ENCODE results near the gene PAX5. TPM values are rescaled to one million over a fixed set of nuclear protein-coding genes. Genes with fewer than 3 reads are reported as not detected.

Gene PAX5
- total RNA-seq, 1 donor from 2014 or later, result 0.12 TPM

DNA sequence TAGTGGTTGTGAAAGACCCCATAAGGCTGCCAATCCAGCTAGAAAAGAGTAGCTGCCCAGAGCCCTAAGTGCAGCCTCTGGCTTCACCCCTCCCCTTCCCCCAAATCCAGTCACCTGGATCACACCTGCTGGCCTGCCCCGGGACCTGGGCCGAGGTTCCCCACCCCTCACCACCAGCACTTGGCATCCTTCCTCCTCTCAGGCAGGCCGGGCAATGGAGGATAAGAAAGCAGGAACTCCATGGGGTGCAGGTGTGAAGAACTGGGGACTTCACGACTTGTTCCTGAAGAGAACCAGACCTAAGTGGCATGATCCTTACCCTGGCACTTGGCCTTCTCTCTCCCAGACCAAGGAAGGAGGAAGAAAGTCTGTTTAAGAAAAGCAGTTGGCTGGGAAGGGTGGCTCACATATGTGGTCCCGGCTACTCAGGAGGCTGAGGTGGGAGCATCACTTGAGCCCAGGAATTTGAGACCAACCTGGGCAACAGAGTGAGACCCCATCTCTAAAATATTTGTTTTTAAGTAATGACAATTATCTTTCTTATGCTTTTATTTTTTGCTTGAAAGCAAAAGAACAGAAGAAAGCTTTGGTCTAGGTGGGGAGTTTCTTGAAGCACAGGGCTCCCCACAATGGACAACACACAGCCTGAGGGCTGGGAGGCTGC, 131.1 kb downstream of the PAX5 start:
- DNase-seq (ENCODE audit: low spot score), result no peak

DNA sequence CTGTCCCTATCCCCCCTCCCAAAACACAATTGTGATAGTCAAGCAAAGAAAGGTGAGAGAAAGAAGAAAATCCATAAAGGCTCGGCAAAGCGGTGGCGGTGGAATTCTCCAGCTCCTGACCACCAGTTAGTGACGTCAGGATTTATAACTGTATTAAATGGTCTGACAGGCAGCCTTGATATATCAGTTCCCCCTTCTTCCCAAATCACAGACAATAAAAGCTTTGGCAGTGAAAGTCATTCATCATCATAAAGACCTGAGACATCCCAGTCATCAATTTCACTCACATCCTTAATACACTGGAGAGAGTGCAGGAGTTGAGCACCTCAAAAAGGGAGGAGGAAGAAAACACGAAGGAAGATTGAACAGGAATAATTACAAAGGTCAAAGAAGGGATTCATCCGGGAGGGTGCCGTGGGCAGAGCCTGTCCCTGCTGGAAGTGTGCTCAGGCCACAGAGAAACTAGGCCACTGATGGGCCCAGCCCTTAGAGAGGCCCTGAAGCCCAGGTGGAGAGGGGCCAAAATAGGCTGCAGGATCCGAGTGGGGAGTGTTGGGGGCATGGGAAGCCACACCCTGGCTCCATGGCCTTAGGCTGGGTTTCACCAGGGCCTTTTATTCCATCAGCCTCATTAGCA, 131.9 kb downstream of the PAX5 start:
- no peak for DNase-seq (ENCODE audit: low spot score)

DNA sequence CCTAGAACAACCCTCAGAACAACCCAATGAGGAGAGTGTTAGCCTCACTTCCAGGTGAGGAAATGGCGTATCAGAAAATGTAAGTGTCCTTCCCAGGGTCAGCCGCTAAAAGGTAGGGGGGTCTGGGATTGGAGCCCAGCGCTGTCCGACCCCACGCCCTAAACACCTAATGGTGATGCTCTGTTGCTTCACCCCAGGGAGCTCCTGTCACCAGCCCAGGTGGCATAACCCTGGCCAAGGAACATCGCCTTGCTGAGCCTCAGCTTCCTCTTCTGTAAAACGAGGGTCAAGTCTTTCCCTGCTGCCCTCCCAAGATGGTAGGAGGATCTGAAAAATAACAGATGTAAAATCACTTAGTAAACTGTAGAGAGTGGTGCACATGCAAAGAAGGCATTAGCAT, 132.5 kb downstream of the PAX5 start:
- no peak for DNase-seq (ENCODE audit: low spot score)

DNA sequence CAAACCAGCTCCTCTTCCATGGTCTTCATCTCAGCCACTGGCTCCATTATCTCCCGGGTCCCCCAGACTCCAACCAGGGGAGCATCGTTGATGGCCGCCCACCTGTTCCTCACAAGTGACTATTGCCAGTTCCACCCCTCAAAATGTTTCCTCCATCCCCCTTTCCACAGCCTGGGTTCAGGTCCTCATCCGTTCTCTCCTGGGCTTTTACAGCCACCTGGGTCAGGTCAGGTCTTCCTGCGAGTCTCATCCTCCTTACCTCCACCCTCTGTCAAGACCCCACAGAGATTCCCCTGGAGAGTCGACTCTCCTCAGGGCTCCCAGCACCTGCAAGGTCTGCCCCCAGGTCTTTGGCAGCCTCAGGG, 133.2 kb downstream of the PAX5 start:
- no peak for DNase-seq (ENCODE audit: low spot score)

DNA sequence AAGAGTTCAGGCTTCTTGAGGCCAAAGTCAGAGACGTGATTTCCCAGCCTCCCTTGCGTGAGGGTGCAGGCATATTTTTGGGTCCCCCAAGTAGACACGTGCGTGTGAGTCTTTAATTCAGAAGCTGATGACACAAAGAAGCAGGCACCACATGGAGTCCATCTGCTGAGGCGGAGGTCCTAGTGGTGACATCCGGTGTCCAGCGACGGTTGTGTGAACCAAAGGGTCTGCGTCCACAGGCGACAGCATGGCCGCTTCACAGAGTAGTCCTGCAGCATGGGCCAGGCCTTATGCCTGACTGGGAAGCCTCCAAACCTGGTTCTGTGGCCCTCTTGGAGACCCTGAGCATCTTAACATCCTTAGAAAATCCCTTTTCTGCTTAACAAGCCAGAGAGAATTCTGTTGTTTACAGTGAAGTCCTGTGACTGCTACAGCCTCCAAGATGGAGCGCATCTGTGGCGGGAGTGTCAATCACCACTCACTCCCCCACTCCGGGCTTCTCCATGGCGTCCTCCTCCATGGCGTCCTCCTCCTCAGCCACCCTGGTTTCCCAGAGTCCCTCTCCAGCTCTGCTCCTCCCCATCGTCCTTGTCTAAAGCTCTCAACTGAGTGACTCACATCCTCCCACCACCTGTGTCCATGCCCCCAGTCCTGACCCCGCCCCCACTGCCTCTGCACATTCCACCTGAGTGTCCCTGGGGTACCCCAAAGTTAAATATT, 133.8 kb downstream of the PAX5 start:
- no peak for DNase-seq (ENCODE audit: low spot score)

DNA sequence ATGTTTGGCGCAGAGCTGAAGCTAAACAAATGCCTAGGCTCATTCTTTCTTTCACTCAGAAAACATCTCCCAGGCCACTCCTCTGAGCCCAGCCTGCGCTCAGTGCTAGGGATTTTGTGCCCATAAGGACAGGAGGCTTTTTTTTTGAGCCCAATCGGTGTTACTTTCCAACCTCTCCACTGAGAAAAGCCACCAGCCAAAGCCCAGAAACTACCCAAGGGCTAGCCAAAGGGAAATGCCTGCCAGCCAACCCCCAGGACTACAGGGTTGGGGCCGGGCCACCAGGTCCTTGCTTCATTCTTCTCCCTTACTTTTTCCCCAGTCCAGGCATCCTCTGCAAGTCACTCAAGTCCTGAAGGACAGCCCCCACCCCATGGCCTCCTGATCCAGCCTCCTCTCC, 134.7 kb downstream of the PAX5 start:
- DNase-seq (ENCODE audit: low spot score), result no peak

DNA sequence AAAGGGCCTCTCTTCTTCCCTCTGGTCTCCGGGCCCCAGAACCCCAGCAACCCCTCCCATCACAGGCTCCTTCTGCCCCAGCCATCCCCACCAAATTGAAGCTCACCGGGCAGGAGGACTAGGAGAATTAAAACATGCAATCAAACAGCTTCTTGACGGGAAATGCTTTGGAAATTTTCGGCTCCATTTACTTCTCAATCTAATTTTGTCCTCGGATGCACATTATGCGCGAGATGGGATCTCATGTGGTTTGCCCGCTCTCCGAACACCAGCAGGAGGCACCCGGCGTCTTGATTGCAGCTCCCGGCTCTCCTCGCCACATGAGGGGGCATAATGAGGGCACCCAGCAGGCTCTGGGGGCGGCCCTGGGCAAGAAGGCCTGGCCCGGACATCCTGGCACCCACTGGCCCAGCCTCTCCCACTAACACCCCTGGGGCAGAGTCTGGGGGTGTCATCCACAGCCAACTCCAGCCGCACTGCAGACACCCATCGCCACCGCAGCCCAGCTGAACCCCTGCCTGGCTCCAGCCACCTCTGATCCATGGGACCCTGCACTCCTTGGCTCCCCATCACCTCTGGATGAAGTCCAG, 135.5 kb downstream of the PAX5 start:
- no peak for DNase-seq (ENCODE audit: low spot score)

DNA sequence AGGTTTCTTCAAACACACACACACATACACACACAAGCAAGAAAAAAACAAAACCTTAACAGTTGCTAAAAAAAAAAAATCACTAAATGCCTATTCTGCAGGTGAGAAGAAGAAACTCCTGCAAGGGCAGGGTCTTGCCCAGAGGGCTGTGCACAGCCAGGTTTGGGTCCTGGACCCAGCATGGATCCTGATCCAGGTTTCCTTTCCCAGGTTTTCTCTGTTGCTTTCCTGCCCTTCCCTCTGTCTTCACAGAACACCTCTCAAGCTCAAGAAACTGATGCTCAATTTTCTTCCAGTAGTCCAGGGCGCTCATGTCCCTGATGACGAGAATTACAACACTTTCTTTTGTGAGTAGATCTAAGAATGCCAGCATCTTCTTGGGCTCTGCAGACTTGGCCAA, 136.6 kb downstream of the PAX5 start:
- DNase-seq (ENCODE audit: low spot score), result no peak

DNA sequence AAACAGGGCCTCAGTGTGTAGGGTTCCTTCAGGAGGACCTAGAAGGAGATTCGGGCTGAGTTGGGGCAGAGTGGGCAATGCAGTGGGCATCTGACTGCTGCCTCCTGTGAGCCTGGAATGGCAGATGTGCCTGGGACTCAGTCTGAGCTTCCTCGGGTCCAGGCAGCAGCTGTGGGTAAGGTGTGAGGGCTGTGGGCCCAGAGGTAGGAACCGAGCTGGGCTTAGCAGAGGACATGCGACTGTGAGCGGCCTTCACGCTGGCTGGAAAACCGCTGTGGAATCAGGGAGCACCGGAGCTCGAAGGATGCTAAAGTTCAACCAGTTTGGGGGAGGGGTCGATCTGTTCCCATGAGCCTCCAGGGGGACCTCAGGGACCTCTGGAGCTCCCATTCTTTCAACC, 137.0 kb downstream of the PAX5 start:
- no peak for DNase-seq (ENCODE audit: low spot score)

DNA sequence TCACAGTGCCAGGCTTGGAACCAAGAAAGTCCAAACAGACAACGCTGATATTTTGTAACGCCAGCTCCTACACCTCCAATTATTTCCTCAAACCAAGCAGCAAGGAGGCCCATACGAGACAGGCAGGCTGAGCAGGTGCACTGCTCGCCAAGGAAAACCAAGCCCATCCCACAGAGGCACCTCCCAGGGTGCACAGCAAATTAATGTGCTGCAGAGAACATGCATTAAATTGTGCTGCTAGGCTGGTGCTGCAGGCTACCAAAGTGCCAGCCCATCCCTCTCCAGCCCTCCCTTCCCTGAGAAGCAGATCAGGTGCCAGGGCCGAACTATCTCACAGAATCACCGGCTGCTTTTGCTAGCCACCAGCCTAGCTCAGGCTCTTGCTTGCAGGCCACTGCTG, 137.8 kb downstream of the PAX5 start:
- no peak for DNase-seq (ENCODE audit: low spot score)

DNA sequence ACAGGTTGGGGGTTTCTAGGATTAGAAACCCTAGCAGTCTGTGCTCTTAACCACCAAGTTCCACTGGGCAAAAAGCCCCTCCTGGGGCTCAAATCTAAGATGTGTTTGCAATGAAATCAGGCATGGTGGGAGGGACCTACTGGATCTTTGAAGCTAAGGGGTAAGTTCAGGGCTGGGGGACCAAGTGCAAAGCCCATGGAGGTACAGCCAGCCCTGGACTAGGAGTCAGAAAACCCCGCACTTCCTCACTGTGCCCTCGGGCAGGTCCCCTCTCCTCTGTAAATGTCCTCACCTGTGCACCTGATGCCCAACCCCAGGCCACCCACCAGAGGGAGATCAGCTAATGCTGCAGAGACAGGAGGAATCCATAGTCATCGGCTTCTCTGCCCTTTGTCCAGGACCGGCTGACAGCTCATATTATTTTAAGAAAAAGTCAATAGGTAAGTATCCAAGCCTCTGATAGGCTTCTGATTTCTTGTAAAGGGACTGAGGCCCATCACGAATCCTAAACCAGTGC, 138.3 kb downstream of the PAX5 start:
- no peak for DNase-seq (ENCODE audit: low spot score)

DNA sequence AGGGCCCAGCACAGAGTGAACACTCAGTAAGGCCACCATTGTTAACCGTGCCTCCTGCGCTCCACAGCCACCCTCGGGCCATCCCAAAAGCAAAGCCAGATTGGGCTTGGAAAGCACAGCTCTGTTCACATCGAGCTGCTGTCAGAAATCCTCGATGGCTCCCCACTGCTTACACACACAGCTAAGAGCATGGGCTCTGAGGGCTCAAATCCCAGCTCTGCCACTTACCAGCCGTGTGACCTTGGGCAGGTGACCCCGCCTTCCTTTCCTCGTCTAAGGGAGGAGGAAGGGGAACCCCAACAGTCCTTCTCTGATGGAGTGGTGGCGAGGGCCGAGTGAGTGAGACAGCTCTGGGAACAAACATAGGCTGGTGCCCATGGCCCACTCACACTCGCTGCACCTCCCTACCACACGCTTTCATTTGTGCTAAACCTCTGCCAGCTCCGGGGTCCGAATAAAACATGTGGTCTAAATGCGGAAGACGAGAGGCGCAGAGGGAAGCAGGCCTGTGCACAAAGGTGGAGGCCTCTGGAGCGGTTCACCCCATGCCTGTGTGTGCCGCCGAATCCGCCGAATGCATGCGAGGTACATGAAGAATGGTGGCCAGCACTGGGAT, 139.3 kb downstream of the PAX5 start:
- DNase-seq (ENCODE audit: low spot score), result no peak

DNA sequence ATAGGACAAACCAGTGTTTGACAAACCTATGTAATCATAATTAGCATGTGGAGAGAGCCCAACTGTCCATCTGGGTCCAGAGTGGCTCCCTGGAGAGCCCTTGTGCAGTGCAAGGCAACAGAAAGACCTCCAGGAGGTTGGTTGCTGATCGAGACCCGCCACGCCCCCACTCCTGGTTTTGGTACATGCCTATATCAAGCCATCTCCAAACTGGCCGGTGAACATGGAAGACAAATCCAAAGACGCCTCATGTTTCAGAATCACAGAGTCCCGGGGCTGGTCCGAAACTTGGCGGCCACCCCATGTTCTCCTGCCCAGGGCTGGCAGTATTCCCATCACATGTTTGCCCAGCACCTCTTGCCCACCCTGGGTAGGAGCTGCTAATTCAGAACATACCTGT, 140.2 kb downstream of the PAX5 start:
- DNase-seq (ENCODE audit: low spot score), result no peak

DNA sequence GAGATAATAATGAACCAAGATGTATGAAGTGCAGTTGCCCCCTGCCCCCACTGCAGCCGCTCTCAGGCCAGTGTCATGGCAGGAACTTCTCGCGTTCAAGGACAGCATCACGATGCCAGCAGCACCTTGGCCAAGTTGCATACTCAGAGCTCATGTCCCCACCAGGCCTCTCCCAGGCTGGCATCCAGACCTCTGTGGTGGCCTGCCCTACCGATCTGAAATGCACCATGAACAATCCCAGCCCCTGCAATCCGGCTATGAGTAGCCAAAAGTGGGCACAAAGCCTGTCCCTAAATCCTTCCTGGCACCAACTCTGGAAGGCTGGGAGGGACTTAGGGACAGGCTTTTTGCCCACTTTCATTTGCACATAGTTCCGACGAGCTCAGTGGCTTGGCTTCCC, 140.9 kb downstream of the PAX5 start:
- DNase-seq (ENCODE audit: low spot score), result no peak

DNA sequence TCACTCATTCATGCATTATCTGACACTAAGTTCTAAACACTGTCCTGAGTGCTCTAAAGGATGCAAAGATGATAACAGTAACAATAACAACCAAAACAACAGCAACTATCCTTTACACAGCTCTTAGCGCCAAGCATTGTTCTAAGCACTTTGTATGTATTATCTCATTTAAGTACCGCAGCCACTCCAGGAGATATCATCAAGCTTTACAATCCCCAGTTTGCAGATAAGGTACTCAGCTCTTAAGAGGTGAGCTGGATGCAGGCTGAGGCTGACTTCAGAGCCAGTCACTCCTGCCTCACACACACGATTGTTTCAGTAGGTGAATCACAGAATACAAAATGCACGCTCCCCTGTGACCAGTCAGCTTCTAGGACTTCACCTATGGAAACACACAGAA, 141.8 kb downstream of the PAX5 start:
- DNase-seq (ENCODE audit: low spot score), result no peak

DNA sequence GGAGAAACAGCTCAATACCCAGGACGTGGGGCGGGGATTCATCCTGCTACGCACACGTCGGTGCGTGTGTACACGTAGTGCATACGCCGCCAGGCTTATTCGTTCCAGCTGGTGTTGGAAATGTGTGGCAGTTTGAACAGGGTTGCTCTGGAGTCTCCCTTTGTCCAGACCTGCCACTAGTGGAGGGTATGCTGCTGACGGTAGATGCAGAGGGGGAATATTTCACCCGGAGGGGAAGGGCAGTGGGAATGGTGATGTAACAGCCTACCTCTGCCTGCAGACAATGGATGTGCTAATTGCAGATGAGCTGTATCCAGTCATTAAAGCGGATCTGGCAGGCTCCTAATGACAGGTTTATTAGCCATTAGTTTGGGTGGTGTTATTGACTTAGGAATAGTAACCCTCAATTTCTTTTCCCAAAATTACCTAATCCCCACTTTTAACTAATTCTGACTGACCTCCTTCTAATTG, 142.7 kb downstream of the PAX5 start:
- no peak for DNase-seq (ENCODE audit: low spot score)

DNA sequence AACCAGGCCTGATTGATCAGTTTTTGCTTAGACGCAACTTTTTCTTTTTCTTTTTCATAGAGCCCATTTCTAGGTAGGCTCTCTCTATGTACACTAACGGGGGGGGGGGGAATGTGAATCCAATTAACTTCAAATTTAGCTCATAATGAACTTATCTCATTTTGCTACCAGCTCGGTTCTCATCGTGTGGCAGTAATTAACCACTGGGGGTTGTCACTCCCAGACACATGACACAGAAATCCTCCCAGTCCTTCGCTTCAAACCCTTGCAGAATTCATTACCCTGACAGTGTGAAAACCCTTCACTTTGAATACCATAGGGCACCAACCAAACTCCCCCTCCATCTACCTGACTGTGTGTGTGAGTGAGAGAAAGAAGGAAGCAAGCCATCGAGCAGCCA, 144.2 kb downstream of the PAX5 start:
- DNase-seq (ENCODE audit: low spot score), result no peak

DNA sequence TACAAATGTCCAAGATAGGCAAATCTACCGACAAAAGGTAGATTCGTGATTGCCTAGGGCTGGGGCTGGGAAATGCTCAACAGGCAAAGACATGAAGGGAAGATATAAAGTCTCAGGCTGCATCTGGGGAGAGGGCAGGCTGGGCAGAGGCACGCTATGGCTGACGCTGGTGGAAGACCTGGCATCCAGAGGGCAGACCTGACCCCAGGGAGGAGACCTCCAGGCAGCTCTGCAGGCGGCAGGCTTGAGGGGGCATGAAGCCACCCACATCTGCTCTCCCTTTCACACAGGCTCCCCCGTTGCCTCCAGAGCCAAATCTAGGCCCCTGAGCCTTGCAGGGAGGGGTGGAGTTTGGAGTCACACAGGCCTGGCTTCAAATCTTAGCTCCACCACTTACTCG, 145.5 kb downstream of the PAX5 start:
- no peak for DNase-seq (ENCODE audit: low spot score)

DNA sequence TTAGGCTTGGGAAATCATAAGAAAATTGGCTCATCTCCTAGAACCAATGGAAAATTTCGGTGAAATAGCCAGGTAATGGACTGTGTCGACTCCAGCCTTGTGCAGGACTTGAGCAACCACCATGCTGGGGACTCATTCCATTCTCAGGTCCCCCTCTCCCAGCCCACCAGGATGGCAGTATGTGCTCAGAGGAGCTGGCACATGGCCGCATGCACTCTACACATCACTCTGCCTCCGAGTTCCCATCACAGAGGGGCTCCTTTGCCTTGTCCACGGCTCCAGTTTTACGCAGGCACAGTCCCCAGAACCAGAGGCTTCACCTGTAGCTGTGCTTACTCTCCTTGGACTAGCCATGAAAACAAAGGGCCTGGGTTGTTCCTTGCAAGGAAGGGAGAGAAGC, 149.3 kb downstream of the PAX5 start:
- DNase-seq (ENCODE audit: low spot score), result no peak

DNA sequence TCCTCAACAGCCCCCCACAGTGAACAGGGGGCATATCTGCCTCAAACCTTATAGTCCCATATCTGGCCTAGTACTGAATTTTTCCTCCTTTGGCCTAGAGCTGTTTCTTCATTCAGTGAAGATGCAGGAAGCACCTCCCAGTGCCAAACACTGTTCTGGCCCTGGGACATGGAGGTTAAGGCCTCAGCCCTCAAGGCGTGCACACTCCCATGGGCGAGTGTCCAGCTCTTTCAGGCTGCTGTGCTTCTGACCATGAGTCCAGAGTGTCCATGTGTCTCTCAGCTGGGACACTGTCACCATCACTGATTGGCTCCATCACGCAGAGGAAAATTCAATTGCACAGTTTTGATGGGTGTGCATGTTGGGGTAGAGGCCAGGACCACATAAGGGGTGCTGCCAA, 151.5 kb downstream of the PAX5 start:
- DNase-seq (ENCODE audit: low spot score), result no peak

DNA sequence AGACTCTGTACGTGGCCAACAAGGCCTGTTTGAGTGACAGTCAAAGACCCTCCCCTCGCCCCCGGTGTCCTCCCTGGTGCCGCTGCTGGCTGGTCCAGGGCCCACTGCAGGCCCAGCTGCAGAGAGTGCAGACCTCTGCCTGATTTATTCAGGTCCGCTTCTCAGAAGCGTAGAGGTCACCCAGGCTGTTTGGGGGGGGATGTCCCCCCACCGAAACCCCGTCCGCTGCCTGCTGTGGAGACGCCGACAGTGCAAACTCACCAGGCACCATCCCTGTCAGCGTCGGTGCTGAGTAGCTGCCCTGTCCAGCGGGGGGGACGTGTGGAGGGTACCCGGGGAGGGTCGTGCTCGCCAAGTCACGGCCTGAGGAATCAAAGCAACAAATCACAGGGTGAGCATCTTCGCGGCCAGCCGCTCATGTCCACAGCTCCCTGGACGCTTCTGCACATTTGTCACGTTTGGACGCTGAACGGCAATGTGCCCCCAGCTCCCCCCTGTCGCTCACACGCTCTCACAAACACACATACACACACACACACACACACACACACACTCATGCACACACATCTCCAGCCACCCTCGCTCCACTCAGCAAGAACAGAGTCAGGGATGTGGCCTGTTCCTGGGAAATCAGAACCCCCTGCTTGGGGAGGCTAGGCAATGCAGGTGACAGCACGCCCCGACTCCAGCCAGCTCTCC, 152.2 kb downstream of the PAX5 start:
- DNase-seq (ENCODE audit: low spot score), result no peak

DNA sequence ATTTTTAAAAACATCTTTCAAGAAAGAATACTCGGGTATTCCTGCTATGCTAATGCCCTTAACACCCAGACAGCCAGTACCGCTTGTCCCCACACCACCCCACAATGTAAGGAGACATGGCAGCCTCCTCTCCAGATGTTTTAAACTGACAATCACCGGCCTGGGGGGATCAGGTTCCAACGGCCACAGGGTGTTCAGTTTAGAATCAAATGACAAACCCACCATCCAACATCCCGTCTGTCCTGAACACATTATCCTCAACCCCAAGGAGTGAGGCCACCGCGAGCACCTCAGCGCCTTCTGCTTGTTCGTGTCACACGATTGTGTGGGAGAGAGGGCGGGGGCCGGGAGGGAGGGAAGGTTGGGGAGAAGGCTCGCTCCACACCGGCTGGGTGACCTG, 152.8 kb downstream of the PAX5 start:
- DNase-seq (ENCODE audit: low spot score), result no peak
